Panc1 (cell line): ENCODE data around the gene BMI1. TPM values are rescaled to one million over a fixed set of nuclear protein-coding genes. Genes with fewer than 3 reads are reported as not detected.

ENCODE experiments used
- total RNA-seq: library from RNA; stranded (reverse); gene quantifications from one replicate; pipeline ENCODE4 v1.2.1, GENCODE V29; 2021; ENCODE audit not compliant: unreplicated experiment

The BMI1 gene
- total RNA-seq, 1 experiment from 2014 or later = 55.1 TPM

Other genes starting within 250 kb of the BMI1 start
- gene EBLN1, start 103.1 kb upstream of the BMI1 start, total RNA-seq = not detected
- 35.6 TPM for gene COMMD3, start 4.7 kb upstream of the BMI1 start, total RNA-seq
- not detected for gene SPAG6, start 24.4 kb downstream of the BMI1 start, total RNA-seq